DMS53 (cell line): Measurements from ENCODE around the gene ARTN.

Experiments
- DNase-seq: peaks from one replicate; lab custom pipeline; 2025; lab: John Stamatoyannopoulos, UW

Gene ARTN

DNA sequence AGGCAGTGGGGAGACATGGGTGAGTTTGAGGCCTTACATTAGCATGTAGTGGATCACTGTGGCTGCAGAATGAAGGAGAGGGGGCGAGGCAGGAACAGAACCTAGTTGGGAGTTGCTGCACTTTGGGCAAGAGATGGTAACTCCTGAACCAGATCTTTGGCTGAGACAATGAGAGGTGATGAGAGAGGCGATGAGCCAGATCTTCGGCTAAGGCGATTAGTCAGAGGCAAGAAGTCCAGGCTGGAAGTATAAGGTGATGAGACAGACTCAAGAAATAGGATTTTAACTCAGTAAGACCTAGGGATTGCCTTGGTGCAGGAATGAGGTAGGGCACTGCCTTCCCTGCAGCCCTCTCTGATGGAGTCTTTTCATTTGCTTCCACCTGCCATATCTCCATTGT, 9.1 kb upstream of the ARTN start:
- DNase-seq = no peak

DNA sequence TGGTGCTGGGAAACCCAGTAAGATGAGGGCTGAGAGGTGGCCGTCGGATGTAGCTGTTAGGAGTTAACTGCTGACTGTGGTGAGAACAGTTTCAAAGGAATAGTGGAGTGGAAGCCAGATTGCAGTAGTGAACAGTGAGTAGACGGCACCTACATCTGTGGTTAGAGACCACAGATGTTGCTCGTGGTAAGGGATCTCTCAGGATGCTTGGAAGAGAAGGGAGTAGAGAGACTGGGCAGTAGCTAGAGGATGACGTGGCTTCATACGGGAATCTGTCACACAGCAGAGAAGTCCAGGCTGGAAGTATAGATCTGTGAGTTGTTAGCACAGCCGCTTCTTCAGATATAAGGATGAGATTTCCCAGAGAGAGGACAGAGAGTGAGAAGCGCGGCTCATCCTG, 7.8 kb upstream of the ARTN start:
- no peak for DNase-seq

DNA sequence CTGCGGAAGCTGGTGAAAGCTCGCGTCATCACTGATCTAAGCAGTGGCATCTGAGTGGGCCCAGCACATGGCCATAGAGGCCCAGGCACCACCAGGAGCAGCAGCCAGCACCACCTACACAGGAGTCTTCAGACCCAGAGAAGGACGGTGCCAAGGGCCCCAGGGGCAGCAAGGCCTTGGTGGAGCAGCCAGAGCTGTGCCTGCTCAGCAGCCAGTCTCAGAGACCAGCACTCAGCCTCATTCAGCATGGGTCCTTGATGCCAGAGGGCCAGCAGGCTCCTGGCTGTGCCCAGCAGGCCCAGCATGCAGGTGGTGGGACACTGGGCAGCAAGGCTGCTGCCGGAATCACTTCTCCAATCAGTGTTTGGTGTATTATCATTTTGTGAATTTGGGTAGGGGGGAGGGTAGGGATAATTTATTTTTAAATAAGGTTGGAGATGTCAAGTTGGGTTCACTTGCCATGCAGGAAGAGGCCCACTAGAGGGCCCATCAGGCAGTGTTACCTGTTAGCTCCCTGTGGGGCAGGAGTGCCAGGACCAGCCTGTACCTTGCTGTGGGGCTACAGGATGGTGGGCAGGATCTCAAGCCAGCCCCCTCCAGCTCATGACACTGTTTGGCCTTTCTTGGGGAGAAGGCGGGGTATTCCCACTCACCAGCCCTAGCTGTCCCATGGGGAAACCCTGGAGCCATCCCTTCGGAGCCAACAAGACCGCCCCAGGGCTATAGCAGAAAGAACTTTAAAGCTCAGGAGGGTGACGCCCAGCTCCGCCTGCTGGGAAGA, 3.2 kb upstream of the ARTN start:
- peak; percentile 65 for DNase-seq

DNA sequence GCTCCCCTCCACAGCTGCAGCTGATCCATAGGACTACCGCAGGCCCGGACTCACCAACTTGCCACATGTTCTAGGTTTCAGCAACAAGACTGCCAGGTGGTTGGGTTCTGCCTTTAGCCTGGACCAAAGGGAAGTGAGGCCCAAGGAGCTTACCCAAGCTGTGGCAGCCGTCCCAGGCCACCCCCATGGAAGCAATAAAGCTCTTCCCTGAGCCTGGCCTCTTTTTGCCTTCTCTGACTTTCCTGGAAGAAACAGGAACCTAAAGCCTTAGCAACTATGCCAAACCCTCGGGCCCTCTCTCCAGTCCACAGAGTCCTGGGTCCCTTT, 2.7 kb upstream of the ARTN start:
- no peak for DNase-seq

DNA sequence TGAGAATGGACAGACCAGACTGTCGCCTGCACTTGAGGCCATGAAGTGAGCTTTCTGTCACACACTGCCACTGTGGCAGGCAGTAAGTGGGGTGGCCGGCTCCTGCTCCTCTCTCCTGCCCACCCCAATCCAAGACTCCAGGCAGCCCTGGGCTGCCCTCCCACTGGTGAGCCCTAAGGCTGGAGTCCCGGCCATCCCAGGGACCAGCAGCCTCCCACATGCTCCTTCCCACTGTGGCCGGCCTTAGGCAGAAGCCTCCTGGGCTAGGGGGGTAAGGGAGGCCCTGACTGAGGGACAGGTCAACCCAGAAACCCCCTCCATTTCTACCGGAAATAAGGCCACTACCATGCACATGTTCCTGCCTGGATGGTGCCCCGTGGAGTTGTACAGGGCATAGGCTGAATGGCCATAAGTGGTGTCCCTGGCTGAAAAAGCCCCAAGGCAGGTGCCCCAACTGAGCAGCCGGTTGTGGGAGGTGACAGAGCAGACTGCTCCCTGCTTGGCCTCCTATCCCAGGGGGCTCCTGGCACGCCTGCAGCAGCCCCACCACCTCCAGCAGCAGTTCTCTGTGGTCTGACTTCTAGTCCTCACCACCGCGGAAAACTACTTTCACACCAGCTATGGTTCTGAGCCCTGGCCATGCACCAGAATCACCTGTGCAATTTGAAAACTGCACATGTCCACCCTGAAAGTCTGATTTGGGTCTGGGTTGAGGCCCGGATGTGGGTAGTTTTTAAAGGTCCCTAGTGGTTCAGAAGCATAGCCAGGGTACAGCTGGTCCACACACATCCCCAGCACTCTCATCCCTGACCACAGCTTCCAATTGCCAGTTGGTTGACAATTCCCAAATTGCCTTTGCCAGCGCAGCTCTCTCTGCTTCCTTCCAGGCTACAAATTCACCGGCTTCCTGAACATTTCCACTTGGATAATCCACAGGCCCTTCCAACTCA, 1.6 kb upstream of the ARTN start:
- no peak for DNase-seq

DNA sequence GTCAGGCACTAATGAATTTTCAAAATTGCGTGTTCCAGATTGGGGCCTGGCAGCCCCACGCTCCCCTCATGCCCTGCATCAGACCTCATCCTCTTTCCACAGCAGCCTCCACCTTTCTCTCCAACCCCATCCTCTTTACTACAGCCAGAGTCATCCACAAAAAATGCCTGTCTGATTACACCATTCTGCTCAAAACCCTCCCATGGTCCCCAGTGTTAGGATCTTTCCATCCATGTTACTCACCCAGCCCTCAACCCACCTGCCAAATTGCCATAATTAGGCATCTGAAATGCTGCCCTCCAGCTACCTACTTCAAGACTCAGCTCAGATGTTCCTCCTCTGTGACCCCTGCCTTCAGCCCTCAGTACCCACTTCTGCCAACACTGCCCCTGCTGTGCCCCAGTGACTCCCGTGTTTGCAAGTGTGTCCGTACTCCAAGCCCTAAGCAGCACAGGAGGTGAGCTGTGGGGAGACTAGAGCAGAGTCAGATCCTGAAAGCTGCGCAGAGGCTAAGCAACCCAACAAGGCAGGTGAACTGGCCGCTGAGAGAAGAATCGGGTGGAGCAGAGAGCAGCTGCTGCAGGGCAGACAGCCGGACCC, 715 bp upstream of the ARTN start:
- DNase-seq = peak; percentile 65

DNA sequence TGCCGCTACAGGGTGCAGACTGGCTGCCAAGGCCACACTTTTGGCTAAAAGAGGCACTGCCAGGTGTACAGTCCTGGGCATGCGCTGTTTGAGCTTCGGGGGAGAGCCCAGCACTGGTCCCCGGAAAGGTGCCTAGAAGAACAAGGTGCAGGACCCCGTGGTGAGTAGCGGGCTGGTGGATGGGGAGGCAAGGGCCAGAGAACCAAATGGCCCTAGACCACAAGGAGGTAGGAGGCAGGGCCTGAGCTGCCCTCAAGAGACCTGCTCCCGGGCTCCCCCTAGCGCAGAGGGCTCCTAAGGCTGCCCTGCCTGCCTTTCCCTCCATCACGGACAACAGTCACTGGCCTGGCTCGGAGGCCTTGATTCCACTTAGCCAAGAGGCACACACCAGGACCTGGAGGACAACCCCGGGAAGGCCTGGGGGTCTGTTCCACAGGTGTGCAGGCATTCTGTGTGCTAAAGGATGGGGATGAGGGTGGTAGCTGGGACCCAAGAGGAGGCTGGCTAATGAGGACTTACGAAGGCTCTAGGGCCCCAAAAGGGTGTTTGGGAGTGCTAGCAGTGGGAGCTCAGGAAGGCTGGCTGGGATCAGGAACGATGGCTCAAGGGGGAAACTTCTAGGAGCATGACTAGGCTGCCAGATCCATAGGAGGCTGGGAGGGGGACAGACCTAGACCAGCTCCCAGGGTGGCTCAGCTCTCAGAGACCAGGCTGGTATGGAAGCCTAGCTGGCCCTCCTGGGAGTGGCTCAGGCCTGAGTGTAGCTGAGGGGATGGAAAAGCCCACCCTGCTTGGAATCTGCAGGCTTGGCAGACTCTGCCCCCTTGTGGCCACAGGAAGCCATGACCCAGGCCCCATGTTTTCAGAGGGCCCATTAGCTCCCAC, 742 bp downstream of the ARTN start:
- DNase-seq = peak; percentile 91

DNA sequence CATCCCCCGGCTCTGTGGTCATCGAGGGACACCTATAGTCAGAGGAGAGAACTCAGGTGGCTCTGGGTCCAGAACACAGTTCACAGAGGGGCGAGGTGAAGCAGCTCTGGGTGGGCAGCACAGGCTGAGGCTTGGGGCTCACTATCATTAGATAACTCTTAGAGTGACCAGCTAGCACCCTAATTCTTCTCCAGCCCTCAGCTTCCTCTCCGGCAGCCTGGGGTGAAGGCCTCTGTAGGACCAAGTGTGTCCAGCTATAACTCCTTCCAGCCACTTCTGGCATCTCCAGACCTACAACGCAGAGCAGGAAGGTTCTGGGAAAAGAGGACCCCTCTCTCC, 1.4 kb downstream of the ARTN start:
- no peak for DNase-seq

DNA sequence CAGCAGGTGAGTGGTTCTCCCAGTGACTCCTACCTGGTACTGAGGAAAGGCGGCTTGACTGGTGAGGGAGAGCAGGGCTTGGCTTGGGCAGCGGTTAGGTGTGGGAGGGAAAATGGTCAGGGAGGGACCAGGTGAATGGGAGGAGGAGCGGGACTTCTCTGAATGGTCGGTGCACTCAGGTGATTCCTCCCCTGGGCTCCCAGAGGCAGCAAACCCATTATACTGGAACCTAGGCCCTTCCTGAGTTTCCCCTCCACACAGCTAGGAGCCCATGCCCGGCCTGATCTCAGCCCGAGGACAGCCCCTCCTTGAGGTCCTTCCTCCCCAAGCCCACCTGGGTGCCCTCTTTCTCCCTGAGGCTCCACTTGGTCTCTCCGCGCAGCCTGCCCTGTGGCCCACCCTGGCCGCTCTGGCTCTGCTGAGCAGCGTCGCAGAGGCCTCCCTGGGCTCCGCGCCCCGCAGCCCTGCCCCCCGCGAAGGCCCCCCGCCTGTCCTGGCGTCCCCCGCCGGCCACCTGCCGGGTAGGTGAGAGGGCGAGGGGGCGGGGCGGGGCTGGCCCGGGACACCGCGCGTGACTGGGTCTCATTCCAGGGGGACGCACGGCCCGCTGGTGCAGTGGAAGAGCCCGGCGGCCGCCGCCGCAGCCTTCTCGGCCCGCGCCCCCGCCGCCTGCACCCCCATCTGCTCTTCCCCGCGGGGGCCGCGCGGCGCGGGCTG, 2.3 kb downstream of the ARTN start:
- DNase-seq = peak; percentile 95

DNA sequence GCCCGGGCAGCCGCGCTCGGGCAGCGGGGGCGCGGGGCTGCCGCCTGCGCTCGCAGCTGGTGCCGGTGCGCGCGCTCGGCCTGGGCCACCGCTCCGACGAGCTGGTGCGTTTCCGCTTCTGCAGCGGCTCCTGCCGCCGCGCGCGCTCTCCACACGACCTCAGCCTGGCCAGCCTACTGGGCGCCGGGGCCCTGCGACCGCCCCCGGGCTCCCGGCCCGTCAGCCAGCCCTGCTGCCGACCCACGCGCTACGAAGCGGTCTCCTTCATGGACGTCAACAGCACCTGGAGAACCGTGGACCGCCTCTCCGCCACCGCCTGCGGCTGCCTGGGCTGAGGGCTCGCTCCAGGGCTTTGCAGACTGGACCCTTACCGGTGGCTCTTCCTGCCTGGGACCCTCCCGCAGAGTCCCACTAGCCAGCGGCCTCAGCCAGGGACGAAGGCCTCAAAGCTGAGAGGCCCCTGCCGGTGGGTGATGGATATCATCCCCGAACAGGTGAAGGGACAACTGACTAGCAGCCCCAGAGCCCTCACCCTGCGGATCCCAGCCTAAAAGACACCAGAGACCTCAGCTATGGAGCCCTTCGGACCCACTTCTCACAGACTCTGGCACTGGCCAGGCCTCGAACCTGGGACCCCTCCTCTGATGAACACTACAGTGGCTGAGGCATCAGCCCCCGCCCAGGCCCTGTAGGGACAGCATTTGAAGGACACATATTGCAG, 3.0 kb downstream of the ARTN start:
- peak; percentile 84 for DNase-seq

DNA sequence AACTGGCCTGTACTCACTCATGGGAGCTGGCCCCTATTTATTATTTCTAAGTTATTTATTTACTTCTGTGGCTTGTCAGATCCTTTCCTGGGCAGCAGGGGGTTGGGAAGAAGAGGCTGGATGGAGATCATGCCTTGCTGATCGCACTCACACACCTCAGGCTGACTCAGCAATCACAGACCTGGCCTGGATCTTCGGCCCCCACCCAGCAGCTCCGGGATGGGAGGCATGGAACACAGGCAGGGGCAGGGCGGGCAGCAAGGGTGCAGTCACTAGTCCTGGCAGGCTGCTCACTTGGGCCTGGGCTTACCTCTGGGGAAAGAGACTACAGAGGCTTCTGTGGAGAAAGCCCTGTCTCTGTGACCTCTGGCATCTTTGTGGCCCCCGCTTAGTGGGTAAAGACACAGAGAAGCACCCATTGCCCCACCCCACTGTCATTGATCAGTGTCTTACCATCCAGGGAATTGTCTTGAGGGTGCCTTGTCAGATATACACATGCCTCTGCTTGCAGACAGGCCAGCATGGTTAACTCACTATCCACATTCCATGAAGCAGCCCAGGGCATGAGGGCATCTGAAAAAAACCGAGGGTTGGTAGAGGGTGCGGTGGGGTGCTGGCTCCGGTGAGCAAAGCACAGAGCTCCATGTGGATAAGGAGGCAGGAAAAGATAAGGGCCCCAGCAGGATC, 3.7 kb downstream of the ARTN start:
- no peak for DNase-seq

DNA sequence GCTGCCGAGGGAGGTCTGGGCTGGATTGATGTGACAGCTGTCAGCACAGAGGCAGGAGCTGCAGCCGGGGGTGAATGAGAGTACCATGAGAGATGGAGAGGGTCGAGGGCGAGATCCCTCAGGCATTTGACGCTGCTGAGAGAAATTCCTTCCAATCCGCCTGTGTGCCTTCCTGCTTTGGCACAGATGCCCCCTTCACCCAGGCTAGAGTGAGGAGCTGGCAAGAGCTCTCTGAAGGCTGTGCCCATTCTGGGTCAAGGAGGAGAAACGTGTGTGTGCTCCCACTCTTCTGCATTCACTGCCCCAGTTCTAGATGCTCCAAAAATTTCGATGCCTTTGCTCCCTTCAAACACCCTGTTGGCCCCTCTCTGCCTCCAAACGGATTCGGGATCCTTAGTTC, 4.8 kb downstream of the ARTN start:
- DNase-seq = no peak

DNA sequence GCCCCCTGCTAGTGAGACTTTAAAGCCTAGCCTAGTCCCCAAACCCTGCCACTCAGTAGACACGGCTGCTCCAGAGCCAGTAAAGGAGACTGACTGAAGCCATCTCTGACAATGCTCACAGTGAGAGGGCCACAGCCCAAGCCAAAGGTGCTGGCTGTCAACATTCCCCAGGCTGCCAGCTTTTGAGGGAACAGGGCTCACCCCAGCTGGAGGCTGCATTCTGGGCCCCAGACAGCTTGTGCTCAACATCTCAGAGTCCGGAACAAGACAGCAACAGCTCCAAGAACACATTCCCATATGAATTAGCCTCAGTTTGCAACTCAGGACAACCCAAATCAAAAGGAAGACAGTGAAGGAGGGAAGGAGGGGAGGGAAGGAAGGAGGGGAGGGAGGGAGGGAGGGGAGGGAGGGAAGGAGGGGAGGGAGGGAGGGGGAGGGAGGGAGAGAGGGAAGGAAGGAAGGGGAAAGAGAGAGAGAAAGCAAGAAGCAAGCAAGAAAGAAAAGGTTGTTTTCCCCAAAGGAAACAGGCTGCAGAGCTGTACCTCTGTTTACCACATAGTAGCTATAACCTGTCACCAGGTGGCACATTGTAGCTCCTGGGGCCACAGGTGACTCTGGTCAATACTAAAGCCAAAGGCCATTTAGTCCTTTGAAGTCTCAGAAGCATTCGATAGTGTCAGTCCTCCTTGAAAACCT, 5.4 kb downstream of the ARTN start:
- no peak for DNase-seq

DNA sequence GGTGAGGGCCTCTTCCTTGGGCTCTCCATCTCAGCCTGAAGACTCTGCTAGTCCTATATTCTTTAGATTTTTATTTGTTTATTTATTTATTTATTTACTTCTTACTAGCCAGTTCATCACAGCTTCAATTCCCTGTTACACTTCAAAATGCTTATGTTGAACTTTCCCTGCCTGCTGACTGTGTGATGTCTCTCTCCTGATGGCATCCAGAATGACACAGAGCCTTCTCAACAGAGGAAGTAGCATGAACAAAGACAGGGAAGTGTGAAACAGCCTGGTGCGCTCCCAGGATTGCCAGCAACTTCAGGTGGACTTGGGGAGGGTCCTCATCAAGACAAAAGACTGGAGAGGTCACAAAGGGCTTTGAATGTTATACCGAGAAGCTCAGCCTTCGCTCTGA, 8.8 kb downstream of the ARTN start:
- DNase-seq = no peak

DNA sequence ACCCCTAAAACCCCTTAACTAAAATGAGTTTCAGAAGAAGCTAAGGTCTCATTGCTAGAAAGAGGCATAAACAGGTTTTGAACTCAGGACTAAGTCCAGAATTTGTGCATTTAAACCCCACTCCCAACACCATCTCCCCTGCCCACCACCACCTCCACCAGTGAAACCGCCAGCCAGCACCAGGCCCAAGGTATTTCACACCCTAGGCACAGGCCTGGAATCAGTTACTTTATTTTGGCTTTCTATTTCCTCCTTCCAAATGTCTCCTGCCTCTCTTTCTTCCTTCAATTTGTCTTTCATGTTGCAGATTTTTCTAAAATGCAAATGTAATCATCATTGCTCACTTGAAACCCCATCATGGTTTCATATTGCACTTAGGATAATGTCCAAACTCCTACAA, 11.3 kb downstream of the ARTN start:
- DNase-seq = no peak

DNA sequence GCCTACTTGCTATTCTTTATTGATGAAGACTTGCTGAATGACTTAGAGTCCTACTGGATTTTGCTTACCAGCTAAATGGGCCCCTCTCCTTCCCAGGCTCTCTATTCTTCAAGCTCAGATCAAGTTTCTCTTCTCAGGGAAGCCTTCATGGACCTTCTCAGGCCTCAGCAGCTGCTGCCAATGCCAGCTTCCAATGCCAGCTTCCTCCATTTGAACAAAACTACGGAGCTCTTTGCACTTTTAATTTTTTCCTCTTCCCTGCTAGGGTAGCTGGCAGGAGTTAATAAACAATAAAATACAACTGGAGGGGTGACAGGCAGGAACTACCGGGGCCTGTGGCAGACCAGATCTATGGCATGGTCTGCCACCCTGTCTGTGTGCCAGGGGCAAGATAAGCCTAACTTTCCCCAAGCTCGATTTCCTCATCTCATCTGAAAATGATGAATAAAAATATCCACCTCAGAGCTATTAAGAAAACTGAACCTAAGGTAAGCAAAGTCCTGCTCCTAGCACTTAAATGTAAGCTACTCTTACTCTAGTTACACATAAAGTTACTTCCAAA, 12.2 kb downstream of the ARTN start:
- peak; percentile 31 for DNase-seq

DNA sequence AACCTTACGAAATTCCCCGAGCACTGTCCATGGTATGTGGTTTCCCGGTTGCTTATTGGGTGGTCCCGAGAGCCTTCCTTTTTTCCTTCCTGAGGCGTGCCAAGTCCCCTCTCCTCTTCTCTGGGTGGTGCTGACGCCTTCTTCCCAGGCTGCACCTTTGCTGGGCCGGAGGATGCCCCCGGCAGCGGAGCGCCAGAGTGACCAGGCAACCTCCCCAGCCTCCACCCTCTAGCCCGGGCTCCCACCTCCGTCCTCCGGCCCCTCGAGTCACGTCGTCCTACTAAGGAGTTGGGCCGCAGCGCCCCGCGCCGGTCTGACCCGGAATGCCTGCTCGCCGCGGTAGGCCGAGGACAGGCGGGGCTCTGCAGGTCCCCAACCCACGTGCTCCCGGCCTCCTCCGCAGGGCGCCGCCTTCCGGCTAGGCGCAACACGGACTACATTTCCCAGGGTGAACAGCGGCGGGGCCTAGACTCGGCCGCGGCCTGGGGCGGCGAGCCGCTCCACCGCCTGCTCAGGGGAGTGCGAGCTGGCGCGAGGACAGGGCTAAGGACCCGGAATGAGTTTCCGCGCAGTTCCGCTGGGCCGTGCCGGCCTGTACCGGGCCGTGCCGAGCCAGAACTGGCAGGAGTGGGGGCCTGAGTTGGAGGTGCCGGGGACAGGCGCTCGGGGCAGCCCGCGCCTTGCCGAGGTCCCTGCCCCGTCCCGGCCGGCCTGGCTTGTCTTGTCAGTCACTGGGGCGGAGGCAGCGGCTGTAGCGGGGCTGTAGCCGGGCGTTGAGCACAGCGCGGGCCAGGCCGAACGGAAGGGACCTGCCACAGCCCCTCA, 12.8 kb downstream of the ARTN start, which contains the start of gene IPO13:
TSS of gene IPO13 (plus strand) at position 715 of the 825 bp plus-strand sequence. CDS start 651 bp downstream, outside the sequence.
- DNase-seq = peak; percentile 99
